NCI-H2196 (cell line): ENCODE measurements around the gene KDM4C.
"Not testable (repeated sequence)": the region's sequence is repeated elsewhere in the genome, so short reads cannot be mapped to it uniquely, and the experiment has no call there.

Source experiments
- DNase-seq: peaks from one replicate; lab custom pipeline; 2025; ENCODE audit not compliant: unreplicated experiment; lab: John Stamatoyannopoulos, UW

The KDM4C gene

GRCh38 chr9:6802926-6803325 is 45.2 kb downstream of the KDM4C start:
- no peak for DNase-seq

- peak; percentile 48 for DNase-seq
These were observed 47.8 kb downstream of the KDM4C start for GRCh38 chr9:6805532-6805931.

DNA sequence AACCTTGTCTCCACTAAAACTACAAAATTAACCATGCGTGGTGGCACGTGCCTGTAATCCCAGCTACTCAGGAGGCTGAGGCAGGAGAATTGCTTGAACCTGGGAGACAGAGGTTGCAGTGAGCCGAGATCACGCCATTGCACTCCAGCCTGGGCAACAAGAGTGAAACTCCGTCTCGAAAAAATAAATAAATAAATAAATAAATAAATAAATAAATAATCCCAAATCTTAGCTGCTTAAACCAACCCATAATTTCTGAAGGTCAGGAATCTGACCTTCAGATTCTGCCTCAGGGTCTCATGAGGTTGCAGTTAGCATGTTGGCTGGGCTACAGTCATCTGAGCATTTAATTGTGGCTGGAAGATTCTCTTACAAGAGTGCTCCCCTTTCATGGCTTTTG is 48.5 kb downstream of the KDM4C start:
- DNase-seq: not testable (repeated sequence)

- not testable (repeated sequence) for DNase-seq
These were observed 49.9 kb downstream of the KDM4C start for GRCh38 chr9:6807669-6808068.

GRCh38 chr9:6811436-6811835 is 53.7 kb downstream of the KDM4C start:
- DNase-seq: no peak

DNA sequence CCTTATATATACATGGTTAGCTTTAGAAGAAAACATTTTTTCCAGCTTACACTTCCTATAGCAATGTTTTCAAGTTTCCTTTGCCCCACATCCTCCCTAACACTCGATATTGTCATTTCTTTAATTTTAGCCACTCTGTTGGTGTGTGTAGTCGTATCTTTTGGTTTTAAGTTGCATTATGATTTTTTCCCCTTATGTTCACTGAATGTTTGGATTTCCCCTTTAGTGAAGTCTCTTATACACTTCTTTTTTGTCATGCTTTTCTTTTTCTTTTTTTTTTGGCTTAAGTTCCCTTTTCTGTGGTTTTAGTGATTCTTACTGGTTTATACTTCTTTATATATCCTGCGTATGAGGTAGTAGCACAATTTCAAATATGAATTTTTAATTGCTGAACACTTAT is 58.8 kb downstream of the KDM4C start:
- DNase-seq: no peak

GRCh38 chr9:6818292-6818922 is 60.6 kb downstream of the KDM4C start:
- DNase-seq: no peak

DNA sequence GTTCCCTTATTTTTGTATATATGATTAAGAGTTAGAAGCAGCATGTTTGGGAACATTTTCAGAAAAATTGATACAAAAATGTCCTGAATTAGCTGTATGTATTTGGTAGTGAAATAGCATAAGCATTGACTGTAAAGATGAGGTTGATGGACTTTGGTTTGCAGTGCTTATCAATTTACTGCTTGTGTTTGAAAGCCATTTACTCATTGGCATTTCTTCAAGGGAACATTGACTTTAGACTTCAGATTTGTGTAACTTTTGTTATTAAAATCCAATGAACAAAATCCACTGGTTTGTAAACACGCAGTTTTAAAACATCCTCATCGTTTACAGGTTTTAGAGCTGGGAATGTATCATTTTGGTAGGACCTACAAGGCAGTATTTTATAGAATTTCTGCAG is 61.3 kb downstream of the KDM4C start:
- no peak for DNase-seq

DNA sequence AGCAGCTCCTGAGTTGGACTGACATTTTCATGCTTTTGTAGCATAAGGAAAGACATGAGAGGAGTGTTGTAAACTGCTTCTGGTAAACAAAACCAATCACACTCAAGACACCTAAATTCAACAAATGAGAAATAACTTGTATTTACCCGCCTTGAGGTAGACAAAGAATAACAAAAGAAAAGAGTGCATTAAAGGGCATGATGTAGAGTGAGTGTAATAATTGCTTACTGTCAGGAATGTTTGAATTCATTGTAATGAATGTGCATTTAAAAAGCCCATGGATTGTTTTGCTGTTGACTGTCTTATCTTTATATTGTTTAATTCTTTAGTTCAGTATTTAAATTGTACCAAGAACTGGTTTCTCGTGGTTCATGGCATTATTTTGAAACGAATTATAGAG is 61.8 kb downstream of the KDM4C start:
- no peak for DNase-seq

DNA sequence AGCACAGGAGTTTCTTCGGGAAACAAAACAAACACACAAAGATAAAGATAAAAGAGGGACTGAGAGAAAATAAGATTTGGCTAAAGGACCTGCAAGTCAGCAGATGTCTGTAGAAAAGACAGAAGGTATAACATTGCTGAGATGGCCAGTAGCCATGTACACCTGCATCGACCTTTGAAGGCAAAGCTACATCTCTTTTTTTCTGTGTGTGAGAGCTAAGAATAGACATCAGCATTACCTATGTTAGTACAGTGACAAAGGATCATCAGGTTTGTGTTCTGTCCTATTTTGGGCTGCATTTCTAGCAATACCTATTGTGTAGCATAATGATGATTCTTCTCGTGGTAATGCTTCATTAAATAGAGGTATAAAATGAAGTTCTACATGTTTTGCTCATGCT is 64.9 kb downstream of the KDM4C start:
- no peak for DNase-seq

- DNase-seq: peak; percentile 83
These were observed 69.8 kb downstream of the KDM4C start for GRCh38 chr9:6827439-6828145.

- DNase-seq: no peak
These were observed 71.3 kb downstream of the KDM4C start for GRCh38 chr9:6829027-6829426.

- DNase-seq: no peak
These were observed 71.8 kb downstream of the KDM4C start for GRCh38 chr9:6829536-6829935.

- DNase-seq: no peak
These were observed 75.9 kb downstream of the KDM4C start for GRCh38 chr9:6833518-6834192.

DNA sequence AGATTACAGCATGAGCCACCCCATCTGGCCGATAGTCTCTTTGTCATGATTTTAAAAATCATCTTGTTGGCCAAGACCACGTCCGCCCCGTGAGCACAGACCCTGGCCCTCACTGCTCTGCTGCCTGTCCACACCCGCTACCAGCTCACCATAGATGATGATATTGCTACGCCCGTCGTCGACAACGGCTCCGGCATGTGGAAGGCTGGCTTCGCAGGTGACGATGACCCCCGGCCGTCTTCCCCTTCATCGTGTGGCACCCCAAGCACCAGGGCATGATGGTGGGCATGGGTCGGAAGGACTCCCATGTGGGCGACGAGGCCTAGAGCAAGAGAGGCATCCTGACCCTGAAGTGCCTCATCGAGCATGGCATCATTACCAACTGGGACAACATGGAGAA is 76.5 kb downstream of the KDM4C start:
- no peak for DNase-seq

DNA sequence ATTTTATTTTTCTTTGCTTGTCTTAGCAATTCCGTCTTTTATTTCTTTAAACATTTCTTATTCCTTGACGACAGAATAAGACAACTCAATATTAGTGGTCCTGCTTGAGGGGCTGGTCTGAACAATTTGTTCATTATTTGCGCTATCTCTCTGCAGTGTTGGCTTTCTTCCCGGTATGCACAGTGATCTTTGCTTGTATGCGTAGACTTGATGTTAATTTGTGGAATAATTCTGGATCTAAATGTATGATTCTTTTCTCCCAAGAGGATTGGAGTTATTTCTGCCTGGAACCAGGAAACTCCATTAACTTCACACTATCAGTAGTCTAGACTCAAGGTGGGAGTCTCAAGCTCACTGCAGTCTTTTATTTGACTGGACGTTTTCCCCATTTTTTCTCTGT is 80.4 kb downstream of the KDM4C start:
- DNase-seq: no peak

DNA sequence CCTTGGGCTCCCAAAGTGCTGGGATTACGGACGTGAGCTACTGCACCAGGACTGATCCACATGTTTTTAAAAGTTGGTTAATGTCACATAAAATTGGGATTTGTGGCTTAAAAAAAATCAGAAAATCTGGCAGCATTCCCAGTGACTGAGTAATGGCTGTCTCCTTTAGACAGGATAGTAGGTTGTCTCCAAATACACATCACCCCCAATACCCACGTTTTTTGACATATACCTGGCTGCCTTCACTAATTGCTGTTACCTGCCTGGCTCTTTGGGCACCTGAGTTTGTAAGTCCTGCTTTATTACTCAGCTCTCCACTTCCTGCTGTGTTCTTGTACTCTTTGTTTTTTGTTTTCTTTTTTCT is 84.8 kb downstream of the KDM4C start:
- no peak for DNase-seq

DNA sequence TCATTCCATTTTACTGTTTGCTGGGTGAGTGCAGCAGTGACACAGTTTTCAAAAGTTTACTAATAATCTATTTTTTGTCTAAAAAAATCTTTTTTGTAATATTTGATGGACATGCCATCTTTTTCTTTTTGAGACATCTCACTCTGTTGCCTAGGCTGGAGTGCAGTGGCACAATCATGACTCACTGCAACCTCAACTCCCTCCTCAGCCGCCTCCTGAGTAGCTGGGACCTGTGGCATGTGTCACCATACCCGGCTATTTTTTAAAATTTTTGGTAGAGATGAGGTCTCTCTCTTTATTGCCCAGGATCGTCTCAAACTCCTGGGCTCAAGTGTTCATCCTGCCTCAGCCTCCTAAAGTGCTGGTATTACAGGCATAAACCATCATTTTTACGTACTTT is 86.0 kb downstream of the KDM4C start:
- no peak for DNase-seq

- no peak for DNase-seq
These were observed 86.5 kb downstream of the KDM4C start for GRCh38 chr9:6844267-6844666.

GRCh38 chr9:6845128-6845826 is 87.5 kb downstream of the KDM4C start:
- DNase-seq: no peak

- peak; percentile 25 for DNase-seq
These were observed 88.1 kb downstream of the KDM4C start for GRCh38 chr9:6845880-6846279.
